ENCODE measurements around the gene FLT4.
A peak's percentile ranks its signal among the peaks of the same experiment; 100 is the strongest.

FLT4 gene

GRCh38 chr5:180646289-180646962 lies 3.0 kb downstream of the FLT4 start:
- in situ Hi-C loops (cut with MboI; ENCODE audit: low pct_unique_long_range_greater_than_20kb, low sequenced_read_pairs, unreplicated experiment): no loop called here
- DNase-seq (ENCODE audit: low spot score): peak; percentile 18
- no peak for TF ChIP-seq CTCF (IDR thresholded peaks at IDR 0.05; ENCODE audit: extremely low read depth, insufficient read depth, missing control alignments)

GRCh38 chr5:180645274-180646204 lies 3.9 kb downstream of the FLT4 start:
- DNase-seq (ENCODE audit: low spot score): peak; percentile 23
- TF ChIP-seq CTCF (IDR thresholded peaks at IDR 0.05; ENCODE audit: extremely low read depth, insufficient read depth, missing control alignments): no peak
- in situ Hi-C loops (cut with MboI; ENCODE audit: low pct_unique_long_range_greater_than_20kb, low sequenced_read_pairs, unreplicated experiment): no loop called here

- DNase-seq (ENCODE audit: low spot score): no peak
- TF ChIP-seq CTCF (IDR thresholded peaks at IDR 0.05; ENCODE audit: extremely low read depth, insufficient read depth, missing control alignments): no peak
- in situ Hi-C loops (cut with MboI; ENCODE audit: low pct_unique_long_range_greater_than_20kb, low sequenced_read_pairs, unreplicated experiment): no loop called here
Measured at GRCh38 chr5:180644825-180645273, 4.6 kb downstream of the FLT4 start.

GRCh38 chr5:180644129-180644824 lies 5.1 kb downstream of the FLT4 start:
- in situ Hi-C loops (cut with MboI; ENCODE audit: low pct_unique_long_range_greater_than_20kb, low sequenced_read_pairs, unreplicated experiment): no loop called here
- DNase-seq (ENCODE audit: low spot score): no peak
- no peak for TF ChIP-seq CTCF (IDR thresholded peaks at IDR 0.05; ENCODE audit: extremely low read depth, insufficient read depth, missing control alignments)

- no peak for DNase-seq (ENCODE audit: low spot score)
- TF ChIP-seq CTCF (IDR thresholded peaks at IDR 0.05; ENCODE audit: extremely low read depth, insufficient read depth, missing control alignments): no peak
- in situ Hi-C loops (cut with MboI; ENCODE audit: low pct_unique_long_range_greater_than_20kb, low sequenced_read_pairs, unreplicated experiment): no loop called here
Measured at GRCh38 chr5:180643191-180643851, 6.1 kb downstream of the FLT4 start.

- no peak for DNase-seq (ENCODE audit: low spot score)
- in situ Hi-C loops (cut with MboI; ENCODE audit: low pct_unique_long_range_greater_than_20kb, low sequenced_read_pairs, unreplicated experiment): no loop called here
- no peak for TF ChIP-seq CTCF (IDR thresholded peaks at IDR 0.05; ENCODE audit: extremely low read depth, insufficient read depth, missing control alignments)
Measured at GRCh38 chr5:180642779-180643178, 6.6 kb downstream of the FLT4 start.

Measured in GM13977 (cell line).